Loucy (cell line): ENCODE results near the gene PACRG.

Experiments
- CTCF ChIP-seq: fragments of 200-600 bp; sonication (generic); conservative IDR thresholded peaks from 2 replicates; pipeline ENCODE4 v1.5.1; 2014; ENCODE audit warnings: mild to moderate bottlenecking, antibody characterized with exemption, low read length
- EZH2phosphoT487 ChIP-seq: fragments of 200-600 bp; IDR thresholded peaks from 2 replicates; pipeline ENCODE4 v1.6.1; 2018; ENCODE audit warnings: antibody characterized with exemption, mild to moderate bottlenecking, moderate library complexity, borderline replicate concordance

GRCh38 chr6:163030980-163031379 lies 303.2 kb downstream of the PACRG start:
- no peak for TF ChIP-seq CTCF
- no peak for TF ChIP-seq EZH2phosphoT487
